AG04450 (cell line): Measurements from ENCODE around the gene MILR1. TPM values are rescaled to one million over a fixed set of nuclear protein-coding genes. Genes with fewer than 3 reads are reported as not detected.

Experiments
- CTCF ChIA-PET: fragments of 300-600, 350-600 bp; formaldehyde crosslinking; extraction: SDS; loops from one replicate; lab custom pipeline; 2022; ENCODE audit warnings: antibody characterized with exemption, inconsistent platforms; lab: Charles Lee
- POLR2A ChIA-PET: fragments of 350-600 bp; formaldehyde crosslinking; extraction: SDS; loops from one replicate; lab custom pipeline; 2021; ENCODE audit warnings: antibody characterized with exemption, inconsistent platforms; lab: Yijun Ruan, JAX
- DNase-seq: peaks from one replicate; pipeline ENCODE4 v3.0.0-alpha.2; 2011; ENCODE audit warnings: low read depth, low spot score
- H3K27ac ChIP-seq: one replicate; pipeline ENCODE4 v1.5.1; 2012; ENCODE audit warnings: low read depth, low read length, control low read depth
- H3K27me3 ChIP-seq: one replicate; pipeline ENCODE4 v1.6.0; 2012; ENCODE audit warnings: low read length; ENCODE audit not compliant: control insufficient read depth, insufficient read depth
- H3K4me3 ChIP-seq: 2 replicates; pipeline ENCODE4 v1.5.1; 2011; ENCODE audit warnings: mild to moderate bottlenecking, low read depth, low read length, control low read depth
- H3K9me3 ChIP-seq: 2 replicates; pipeline ENCODE4 v1.5.1; 2012; ENCODE audit warnings: low read length; ENCODE audit not compliant: control insufficient read depth, insufficient read depth
- polyA plus RNA-seq: library from polyadenylated mRNA; depleted of rRNA; stranded (reverse); fragments of >200 nt; gene quantifications from 2 replicates; pipeline ENCODE4 v1.2.3, GENCODE V29; 2011
- TF ChIP-seq, protein P1 (sequence below): IDR thresholded peaks from 2 replicates; pipeline ENCODE4 v1.5.1; 2011; ENCODE audit warnings: low read depth, low read length, control low read depth, inconsistent platforms

The MILR1 gene
- polyA plus RNA-seq, 1 experiment: 5.4 TPM

DNA sequence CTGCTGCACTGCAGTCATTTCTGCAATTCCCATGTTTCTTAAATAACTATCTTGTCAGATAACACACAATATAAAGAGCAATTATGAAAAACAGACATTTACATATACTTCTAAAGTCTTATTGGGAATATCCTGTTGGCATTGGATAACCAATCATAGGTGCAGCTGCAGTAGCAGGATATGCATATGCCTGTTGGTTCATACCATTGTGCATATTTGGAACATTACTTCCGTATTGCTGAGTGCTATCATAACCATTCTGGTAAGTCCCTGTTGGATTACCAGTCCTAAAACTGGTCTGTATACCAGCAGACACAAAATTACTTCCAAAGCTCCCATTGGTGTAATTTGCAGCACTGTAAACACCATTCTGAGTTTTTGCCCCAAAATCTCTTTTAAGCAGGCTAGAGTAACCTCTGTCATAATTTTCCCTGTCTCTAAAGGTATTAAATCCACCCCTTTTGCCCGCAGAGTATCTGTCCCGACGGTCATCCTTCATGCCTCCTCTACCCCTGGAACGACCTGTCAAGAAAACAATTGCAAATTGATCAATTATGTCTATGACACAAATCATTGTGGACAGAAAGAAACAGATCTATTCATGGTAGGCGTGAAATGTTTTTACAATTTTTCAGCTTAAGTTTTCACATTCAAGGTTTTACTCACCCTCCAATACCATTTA is 51.0 kb downstream of the MILR1 start:
- POLR2A ChIA-PET: no interaction called here
- Histone ChIP-seq H3K27ac (no peak overlapping the region), H3K27me3 (no peaks in the 10 kb centered on the region), H3K4me3 (no peak overlapping the region), H3K9me3 (no peaks in the 10 kb centered on the region)
- TF ChIP-seq, protein P1, sequence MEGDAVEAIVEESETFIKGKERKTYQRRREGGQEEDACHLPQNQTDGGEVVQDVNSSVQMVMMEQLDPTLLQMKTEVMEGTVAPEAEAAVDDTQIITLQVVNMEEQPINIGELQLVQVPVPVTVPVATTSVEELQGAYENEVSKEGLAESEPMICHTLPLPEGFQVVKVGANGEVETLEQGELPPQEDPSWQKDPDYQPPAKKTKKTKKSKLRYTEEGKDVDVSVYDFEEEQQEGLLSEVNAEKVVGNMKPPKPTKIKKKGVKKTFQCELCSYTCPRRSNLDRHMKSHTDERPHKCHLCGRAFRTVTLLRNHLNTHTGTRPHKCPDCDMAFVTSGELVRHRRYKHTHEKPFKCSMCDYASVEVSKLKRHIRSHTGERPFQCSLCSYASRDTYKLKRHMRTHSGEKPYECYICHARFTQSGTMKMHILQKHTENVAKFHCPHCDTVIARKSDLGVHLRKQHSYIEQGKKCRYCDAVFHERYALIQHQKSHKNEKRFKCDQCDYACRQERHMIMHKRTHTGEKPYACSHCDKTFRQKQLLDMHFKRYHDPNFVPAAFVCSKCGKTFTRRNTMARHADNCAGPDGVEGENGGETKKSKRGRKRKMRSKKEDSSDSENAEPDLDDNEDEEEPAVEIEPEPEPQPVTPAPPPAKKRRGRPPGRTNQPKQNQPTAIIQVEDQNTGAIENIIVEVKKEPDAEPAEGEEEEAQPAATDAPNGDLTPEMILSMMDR: no peak
- CTCF ChIA-PET: no interaction called here
- DNase-seq: no peak

DNA sequence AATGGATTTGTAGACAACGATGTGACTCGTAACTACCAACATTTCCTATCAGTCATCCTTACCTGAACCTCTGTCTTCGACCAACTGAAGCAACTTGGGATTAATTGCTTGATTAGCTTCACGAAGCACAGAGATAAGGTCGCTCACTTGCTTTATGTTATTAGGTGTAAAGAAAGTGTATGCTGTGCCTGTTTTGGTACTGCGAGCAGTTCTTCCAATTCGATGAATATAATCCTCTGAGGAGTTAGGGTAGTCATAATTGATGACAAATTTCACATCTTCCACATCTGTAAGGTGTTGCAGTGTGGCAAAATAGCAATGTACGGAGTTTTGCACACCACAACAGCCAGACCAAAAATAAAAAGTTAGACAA is 51.6 kb downstream of the MILR1 start:
- no peak overlapping the region for H3K27ac ChIP-seq
- POLR2A ChIA-PET: no interaction called here
- no peaks in the 10 kb centered on the region for H3K27me3 ChIP-seq
- H3K9me3 ChIP-seq: no peaks in the 10 kb centered on the region
- no peak for DNase-seq
- TF ChIP-seq, protein P1: no peak
- H3K4me3 ChIP-seq: no peak overlapping the region
- CTCF ChIA-PET: no interaction called here

DNA sequence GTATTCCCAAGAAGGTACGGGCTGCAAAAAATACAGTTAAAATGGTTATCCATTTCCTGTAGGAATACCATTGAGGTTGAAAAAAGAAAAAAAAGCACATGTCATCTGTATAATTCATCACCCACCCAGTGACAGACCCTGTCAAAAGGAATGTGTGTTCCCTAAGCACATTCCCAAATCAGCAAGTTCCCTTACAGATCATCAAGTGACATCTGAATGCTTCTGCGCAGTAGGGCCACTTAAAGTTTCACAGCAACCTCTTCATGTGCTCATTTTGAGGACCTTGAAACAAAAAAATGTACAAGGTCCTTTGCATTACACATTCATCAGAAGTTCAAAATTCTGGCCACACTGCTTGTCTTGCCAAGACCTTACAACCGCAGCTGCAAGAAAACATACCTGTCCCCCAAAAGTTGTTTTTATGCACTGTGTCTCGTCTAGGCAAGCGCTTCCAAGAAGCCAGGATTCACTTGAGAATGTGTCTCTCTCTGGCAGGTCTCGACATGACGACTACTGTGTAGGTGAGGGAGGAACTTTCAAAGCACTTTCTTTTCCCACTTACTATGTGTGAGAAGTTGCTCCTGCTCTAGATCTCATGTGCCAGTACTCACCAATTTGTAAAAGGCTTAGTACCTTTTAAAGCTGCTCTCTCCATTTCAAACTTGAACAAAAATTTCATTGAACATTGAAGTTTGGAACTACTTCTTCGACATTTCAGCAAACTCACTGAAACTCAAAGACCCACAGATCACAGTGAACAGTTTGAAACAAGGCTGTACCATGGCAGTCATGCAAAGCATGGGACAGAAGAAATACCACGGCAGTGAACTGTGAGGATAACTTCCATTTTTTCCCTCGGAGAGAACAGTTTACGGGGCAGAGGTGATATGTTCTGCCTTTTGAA is 52.2 kb downstream of the MILR1 start:
- no peak overlapping the region for H3K27ac ChIP-seq
- no peaks in the 10 kb centered on the region for H3K9me3 ChIP-seq
- TF ChIP-seq, protein P1: no peak
- H3K4me3 ChIP-seq: no peak overlapping the region
- no peak for DNase-seq
- CTCF ChIA-PET: no interaction called here
- H3K27me3 ChIP-seq: no peaks in the 10 kb centered on the region
- POLR2A ChIA-PET: no interaction called here

DNA sequence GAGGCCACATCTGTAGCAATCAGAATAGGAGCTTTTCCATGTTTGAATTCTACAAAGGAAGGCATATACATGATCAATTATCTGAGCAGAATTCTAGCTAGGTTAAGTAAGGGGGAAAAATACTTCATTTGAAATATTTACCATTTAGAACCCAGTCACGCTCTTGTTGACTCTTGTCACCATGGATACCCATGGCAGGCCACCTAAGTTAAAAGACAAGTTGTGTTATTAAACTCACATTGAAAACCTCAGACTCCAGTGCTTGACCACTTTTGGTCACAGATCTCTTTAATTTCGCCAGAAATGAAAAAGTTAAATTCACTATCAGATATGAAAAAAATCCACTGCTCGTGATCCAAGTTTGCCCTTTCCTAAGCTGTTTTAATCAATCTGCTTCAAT is 53.1 kb downstream of the MILR1 start:
- Histone ChIP-seq H3K27ac (no peak overlapping the region), H3K9me3 (peaks cover 2% of the 10 kb centered on the region; the same call in 1 of the 2 replicates), H3K27me3 (no peaks in the 10 kb centered on the region), H3K4me3 (no peak overlapping the region)
- TF ChIP-seq, protein P1: no peak
- ChIA-PET CTCF (interaction anchor here (0.6 to 3.0 kb wide), 4 partner anchors 9 to 163 kb away, joined by 3 to 14 read pairs (median 4); no protein-coding TSS in a partner anchor), POLR2A (no interaction called here)
- no peak for DNase-seq

DNA sequence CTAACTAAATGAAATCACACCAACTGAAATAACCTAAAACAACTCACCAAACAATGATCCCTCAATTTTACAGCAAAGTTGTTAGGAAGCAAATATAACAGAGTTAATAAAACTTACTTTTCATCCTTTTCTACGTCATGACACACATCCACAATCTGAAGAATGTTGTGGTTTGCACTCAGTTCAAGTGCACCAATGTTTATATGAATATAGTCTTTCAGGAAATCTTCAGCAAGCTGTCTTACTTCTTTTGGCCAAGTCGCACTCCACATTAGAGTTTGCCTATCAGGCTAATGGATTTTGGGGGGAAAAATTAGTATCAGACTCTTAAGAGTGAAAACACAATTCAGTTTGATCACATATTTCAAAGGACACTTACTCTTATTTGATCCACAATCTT is 53.9 kb downstream of the MILR1 start:
- ChIA-PET POLR2A (no interaction called here), CTCF (interaction anchor here (0.6 to 3.0 kb wide), 5 partner anchors 10 to 163 kb away, joined by 3 to 14 read pairs (median 3); no protein-coding TSS in a partner anchor)
- TF ChIP-seq, protein P1: no peak
- Histone ChIP-seq H3K27me3 (no peaks in the 10 kb centered on the region), H3K9me3 (peaks cover 3% of the 10 kb centered on the region; the same call in 1 of the 2 replicates), H3K27ac (no peak overlapping the region), H3K4me3 (peak overlapping the region; percentile 21)
- no peak for DNase-seq
